ENCODE measurements around the gene FRRS1L.

FRRS1L gene

DNA sequence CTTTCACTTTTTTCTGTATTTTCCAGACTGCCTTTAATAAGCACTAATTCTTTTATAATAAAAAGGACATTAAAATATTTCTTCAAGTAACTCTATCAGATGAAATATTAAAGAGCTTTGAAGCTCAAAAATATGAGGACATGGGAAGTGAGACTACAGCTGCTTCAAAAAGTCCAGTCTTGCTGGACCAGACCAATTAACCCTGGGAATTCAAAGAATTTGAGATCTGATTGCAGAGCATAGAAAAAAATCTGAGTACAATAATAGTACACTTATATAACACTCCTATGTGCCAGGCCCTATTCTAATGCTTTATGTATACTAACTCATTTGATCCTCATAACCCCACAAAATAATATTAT is 57.1 kb downstream of the FRRS1L start:
- no peak overlapping the region for H3K4me3 ChIP-seq (ENCODE audit: low read depth, low read length)
- TF ChIP-seq, protein P1, sequence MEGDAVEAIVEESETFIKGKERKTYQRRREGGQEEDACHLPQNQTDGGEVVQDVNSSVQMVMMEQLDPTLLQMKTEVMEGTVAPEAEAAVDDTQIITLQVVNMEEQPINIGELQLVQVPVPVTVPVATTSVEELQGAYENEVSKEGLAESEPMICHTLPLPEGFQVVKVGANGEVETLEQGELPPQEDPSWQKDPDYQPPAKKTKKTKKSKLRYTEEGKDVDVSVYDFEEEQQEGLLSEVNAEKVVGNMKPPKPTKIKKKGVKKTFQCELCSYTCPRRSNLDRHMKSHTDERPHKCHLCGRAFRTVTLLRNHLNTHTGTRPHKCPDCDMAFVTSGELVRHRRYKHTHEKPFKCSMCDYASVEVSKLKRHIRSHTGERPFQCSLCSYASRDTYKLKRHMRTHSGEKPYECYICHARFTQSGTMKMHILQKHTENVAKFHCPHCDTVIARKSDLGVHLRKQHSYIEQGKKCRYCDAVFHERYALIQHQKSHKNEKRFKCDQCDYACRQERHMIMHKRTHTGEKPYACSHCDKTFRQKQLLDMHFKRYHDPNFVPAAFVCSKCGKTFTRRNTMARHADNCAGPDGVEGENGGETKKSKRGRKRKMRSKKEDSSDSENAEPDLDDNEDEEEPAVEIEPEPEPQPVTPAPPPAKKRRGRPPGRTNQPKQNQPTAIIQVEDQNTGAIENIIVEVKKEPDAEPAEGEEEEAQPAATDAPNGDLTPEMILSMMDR (IDR thresholded peaks at IDR 0.05; ENCODE audit: control insufficient read depth, extremely low read depth, insufficient read depth) = no peak
- DNase-seq (ENCODE audit: low read depth) = no peak

DNA sequence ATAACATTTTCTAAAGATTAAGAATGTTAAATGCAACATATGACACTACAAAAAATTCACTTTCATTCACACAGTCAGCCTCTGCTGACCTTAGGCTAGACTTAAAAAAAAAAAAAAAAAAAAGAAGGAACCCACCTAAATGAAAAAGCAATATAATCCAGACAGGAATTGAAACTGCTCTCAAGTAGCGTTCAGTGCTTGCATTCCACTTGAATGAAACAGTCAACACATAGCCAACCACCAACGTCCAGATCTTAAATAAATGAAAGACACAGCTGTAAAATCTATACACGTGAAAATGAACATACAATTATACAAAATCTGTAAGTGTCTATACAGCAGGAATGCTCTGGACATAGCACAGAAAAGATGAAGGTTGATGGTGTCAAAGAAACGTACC is 58.7 kb downstream of the FRRS1L start:
- TF ChIP-seq, protein P1 (IDR thresholded peaks at IDR 0.05; ENCODE audit: control insufficient read depth, extremely low read depth, insufficient read depth) = no peak
- no peak for DNase-seq (ENCODE audit: low read depth)
- H3K4me3 ChIP-seq (ENCODE audit: low read depth, low read length) = no peak overlapping the region

DNA sequence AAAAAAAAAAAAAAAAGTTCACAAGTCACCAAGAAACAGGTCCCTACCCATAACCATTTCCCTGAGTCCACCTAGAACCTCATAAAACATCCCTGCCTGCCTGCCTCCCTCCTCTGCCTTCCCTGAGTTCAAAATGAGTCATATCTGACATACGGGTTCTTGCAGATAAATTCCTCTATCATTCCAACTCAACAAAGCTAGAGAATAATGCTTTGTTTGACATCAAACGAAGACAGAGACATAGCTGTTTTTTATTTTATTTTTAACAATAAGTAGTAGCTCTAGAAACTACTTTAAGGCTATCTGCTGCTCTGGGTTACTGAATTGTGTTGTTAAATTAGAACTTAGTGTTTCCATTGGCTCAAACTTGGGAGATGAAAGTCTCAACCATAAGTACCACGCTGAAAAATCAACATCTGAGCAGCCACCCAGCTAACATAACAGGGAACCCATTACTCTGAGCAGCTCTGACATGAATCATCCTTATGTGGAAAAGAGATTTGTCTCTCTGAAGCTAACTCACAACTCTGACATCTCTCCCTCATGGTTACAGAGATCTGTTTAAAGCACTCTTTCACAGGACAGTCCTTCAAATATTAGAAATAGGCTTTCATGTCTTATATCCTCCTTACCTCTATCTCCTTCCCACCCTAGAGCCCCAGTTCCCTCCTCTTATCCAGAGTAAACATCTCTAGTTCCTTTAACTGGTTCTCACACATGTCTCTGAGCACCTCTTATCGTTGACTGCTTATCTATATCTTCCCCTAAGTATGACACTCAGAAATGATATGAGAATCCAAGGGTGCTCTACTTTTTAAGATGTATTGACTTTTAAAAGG is 59.4 kb downstream of the FRRS1L start:
- H3K4me3 ChIP-seq (ENCODE audit: low read depth, low read length) = no peak overlapping the region
- no peak for DNase-seq (ENCODE audit: low read depth)

DNA sequence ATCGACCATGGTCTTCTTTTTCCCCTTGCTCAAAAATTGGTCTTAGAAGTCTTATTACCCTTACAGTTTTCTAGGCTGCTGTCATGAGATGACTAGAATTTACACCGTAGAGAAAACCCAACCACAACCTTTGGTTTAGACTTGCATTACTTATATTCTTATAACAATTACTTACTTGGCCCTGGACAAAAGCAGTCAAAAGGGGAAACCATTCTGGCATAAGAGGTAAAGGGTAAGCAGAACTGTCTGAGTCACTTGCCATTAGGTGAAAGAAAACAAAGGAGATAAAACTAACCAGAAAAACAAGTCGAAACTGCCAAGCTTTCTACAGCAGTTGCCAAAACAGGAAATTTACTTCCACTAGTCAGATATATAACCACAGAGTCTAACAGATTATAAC is 65.2 kb downstream of the FRRS1L start:
- peak; percentile 94 for DNase-seq (ENCODE audit: low read depth)
- TF ChIP-seq, protein P1 (IDR thresholded peaks at IDR 0.05; ENCODE audit: control insufficient read depth, extremely low read depth, insufficient read depth) = no peak
- H3K4me3 ChIP-seq (ENCODE audit: low read depth, low read length) = peak overlapping the region; percentile 31

More for the DNA sequence above, 59.4 kb downstream of the FRRS1L start:
- TF ChIP-seq, protein P1 (IDR thresholded peaks at IDR 0.05; ENCODE audit: control insufficient read depth, extremely low read depth, insufficient read depth) = no peak

DNA sequence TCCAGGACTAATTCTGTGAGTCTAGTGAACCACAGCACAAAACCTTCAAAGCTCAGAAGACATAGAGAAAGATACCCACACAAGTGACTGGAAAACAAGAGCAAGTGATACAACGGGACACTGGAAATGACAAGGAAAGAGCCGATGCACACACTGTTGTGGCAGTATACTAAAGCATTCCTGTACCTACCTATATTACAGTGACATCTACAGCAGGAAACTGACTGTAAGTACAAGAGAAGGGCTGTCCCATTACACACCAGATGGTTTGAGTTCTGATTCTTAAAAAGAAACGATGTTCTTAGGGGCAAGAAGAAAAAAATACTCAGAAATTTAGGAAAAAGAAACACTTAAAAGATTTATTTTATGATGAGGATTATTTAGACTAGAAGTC is 65.8 kb downstream of the FRRS1L start:
- no peak for DNase-seq (ENCODE audit: low read depth)
- TF ChIP-seq, protein P1 (IDR thresholded peaks at IDR 0.05; ENCODE audit: control insufficient read depth, extremely low read depth, insufficient read depth) = no peak
- H3K4me3 ChIP-seq (ENCODE audit: low read depth, low read length) = peak overlapping the region; percentile 31

DNA sequence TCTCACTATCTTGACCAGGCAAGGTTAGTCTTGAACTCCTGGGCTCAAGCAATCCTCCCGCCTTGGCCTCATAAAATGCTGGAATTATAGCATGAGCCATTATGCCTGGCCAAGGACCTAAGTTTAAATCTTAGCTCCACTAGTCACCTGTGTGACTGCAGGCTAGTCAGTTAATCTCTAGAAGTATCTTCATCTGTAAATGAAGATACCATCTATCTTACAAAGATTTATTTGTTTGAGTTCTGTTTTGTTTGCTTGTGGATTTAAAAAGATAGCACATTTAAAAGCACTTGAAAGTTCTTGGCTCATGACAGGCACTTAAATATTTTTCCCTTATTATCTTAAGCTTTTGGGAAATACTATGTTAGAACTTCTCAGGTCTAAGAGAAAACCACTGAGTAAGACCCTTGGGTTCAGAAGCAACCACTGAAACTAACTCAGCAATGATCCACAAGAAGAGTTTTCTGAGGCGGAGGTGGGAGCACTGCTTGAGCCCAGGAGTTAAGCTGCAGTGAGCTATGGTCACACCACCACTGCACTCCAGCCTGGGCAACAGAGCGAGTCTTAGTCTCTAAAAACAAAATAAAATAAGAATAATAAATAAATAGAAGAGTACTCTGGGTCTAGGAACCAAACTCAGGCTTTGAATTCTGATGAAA is 66.4 kb downstream of the FRRS1L start:
- TF ChIP-seq, protein P1 (IDR thresholded peaks at IDR 0.05; ENCODE audit: control insufficient read depth, extremely low read depth, insufficient read depth) = no peak
- H3K4me3 ChIP-seq (ENCODE audit: low read depth, low read length) = peak overlapping the region; percentile 31
- DNase-seq (ENCODE audit: low read depth) = peak; percentile 91

Measured in LNCaP clone FGC (cell line).